Measurements from ENCODE around the gene MGAT4A.

DNA sequence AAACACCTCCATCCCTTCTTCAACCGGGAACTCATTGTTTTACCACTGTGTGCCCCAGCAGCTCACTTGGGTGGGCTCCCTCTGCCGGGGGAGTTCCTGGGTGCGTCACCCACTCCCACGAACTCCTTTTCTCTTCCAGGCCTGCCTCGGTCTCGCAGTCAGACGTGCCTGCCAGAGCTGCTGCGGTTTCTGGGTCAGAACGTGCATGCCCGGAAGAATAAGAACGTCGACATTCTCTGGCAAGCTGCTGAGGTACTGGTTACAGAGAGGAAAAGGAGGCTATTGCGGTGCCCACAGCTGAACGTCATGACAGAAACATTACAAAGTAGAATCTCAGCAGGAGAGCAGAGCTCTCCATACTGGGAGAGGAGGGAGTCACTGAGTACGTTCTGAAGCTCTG, 158.3 kb downstream of the MGAT4A start:
- TF ChIP-seq POLR2A (IDR thresholded peaks at IDR 0.05), result no peak
- TF ChIP-seq, protein P1, sequence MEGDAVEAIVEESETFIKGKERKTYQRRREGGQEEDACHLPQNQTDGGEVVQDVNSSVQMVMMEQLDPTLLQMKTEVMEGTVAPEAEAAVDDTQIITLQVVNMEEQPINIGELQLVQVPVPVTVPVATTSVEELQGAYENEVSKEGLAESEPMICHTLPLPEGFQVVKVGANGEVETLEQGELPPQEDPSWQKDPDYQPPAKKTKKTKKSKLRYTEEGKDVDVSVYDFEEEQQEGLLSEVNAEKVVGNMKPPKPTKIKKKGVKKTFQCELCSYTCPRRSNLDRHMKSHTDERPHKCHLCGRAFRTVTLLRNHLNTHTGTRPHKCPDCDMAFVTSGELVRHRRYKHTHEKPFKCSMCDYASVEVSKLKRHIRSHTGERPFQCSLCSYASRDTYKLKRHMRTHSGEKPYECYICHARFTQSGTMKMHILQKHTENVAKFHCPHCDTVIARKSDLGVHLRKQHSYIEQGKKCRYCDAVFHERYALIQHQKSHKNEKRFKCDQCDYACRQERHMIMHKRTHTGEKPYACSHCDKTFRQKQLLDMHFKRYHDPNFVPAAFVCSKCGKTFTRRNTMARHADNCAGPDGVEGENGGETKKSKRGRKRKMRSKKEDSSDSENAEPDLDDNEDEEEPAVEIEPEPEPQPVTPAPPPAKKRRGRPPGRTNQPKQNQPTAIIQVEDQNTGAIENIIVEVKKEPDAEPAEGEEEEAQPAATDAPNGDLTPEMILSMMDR (IDR thresholded peaks at IDR 0.05), result no peak
